Measurements from ENCODE around the gene WDFY4. TPM values are rescaled to one million over a fixed set of nuclear protein-coding genes. Genes with fewer than 3 reads are reported as not detected.

Gene WDFY4
- total RNA-seq, 1 experiment from 2014 or later, result 0.22 TPM

DNA sequence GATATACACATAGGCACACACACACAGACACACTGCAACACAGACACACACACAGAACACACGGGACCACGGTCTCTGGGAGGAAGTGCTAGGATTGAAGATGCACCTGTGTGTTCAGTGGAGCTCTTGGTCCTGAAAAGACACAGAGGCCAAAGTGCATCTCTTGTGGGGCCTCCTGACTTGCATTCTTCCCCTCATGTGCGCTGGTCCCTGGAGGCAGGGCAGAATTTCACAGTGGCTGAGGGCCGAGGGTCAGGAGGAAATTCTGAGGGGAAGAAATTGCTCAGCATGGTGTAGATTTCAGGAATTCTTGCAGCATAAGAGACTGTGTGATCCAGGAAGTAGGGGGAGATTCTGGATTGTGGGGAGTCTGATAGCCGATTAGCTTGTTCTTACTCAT is 35.9 kb downstream of the WDFY4 start:
- POLR2A ChIA-PET, result no interaction called here
- CTCF ChIA-PET, result no interaction called here

More for the DNA sequence above, 35.9 kb downstream of the WDFY4 start:
- Histone ChIP-seq H3K27me3 (ENCODE audit: insufficient read depth, low read length) (peaks cover 35% of the 10 kb centered on the region), H3K9me3 (ENCODE audit: control insufficient read depth in 1 of 2, insufficient read depth in 1 of 2, low read depth in 1 of 2, low read length in 2 of 2) (no peaks in the 10 kb centered on the region), H2AFZ (ENCODE audit: low read depth, low read length, poor library complexity, severe bottlenecking) (no peak overlapping the region), H3K79me2 (ENCODE audit: insufficient read depth, low read length) (no peaks in the 10 kb centered on the region), H3K36me3 (ENCODE audit: control insufficient read depth in 1 of 2, insufficient read depth in 2 of 2, low read length in 2 of 2) (no peaks in the 10 kb centered on the region), H3K4me3 (replicated peaks in 1 of 2; ENCODE audit: low read depth in 1 of 2, low read length in 2 of 2) (no peak overlapping the region), H3K4me1 (ENCODE audit: control insufficient read depth in 1 of 2, insufficient read depth in 2 of 2, low read length in 2 of 2) (no peaks in the 10 kb centered on the region), H3K9ac (ENCODE audit: low read length) (no peak overlapping the region), H3K27ac (ENCODE audit: low read depth, low read length) (no peak overlapping the region), H3K4me2 (ENCODE audit: low read length) (no peak overlapping the region), H3K9me2 (ENCODE audit: insufficient read depth) (no peaks in the 10 kb centered on the region), H4K20me1 (ENCODE audit: insufficient read depth) (no peaks in the 10 kb centered on the region)
- BruUV-seq (replicated peaks), result no TSS peak
- RAD21 ChIA-PET (ENCODE audit: low non-redundant PET in 1 of 2, low total read pairs in 2 of 2, uncharacterized antibody in 2 of 2, unreplicated experiment in 2 of 2), result no interaction called here
- TF ChIP-seq, protein P1, sequence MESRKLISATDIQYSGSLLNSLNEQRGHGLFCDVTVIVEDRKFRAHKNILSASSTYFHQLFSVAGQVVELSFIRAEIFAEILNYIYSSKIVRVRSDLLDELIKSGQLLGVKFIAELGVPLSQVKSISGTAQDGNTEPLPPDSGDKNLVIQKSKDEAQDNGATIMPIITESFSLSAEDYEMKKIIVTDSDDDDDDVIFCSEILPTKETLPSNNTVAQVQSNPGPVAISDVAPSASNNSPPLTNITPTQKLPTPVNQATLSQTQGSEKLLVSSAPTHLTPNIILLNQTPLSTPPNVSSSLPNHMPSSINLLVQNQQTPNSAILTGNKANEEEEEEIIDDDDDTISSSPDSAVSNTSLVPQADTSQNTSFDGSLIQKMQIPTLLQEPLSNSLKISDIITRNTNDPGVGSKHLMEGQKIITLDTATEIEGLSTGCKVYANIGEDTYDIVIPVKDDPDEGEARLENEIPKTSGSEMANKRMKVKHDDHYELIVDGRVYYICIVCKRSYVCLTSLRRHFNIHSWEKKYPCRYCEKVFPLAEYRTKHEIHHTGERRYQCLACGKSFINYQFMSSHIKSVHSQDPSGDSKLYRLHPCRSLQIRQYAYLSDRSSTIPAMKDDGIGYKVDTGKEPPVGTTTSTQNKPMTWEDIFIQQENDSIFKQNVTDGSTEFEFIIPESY (IDR thresholded peaks at IDR 0.05; ENCODE audit: extremely low read depth, insufficient replicate concordance, low read length), result no peak
- TF ChIP-seq SIN3A (IDR thresholded peaks at IDR 0.05; ENCODE audit: low read depth) (no peak), CTCF (IDR thresholded peaks at IDR 0.05 in 2 of 3, conservative IDR thresholded peaks at IDR 0.05 in 1 of 3; ENCODE audit: borderline replicate concordance in 1 of 3, insufficient read depth in 1 of 3, low read depth in 2 of 3, low read length in 2 of 3) (no peak), SP1 (IDR thresholded peaks at IDR 0.05; ENCODE audit: low read depth) (no peak), RAD21 (IDR thresholded peaks at IDR 0.05; ENCODE audit: low read depth) (no peak), EZH2 (IDR thresholded peaks at IDR 0.05) (no peak), CEBPB (IDR thresholded peaks at IDR 0.05; ENCODE audit: low read depth) (no peak), ATF3 (IDR thresholded peaks at IDR 0.05) (no peak), ZNF274 (IDR thresholded peaks at IDR 0.05; ENCODE audit: low read depth, low read length) (no peak), CBX3 (IDR thresholded peaks at IDR 0.05; ENCODE audit: low read depth) (no peak), SRF (IDR thresholded peaks at IDR 0.05; ENCODE audit: low read depth) (no peak), ELF1 (IDR thresholded peaks at IDR 0.05; ENCODE audit: borderline replicate concordance, low read depth) (no peak), MAX (IDR thresholded peaks at IDR 0.05) (no peak)
- TF ChIP-seq, protein P2, sequence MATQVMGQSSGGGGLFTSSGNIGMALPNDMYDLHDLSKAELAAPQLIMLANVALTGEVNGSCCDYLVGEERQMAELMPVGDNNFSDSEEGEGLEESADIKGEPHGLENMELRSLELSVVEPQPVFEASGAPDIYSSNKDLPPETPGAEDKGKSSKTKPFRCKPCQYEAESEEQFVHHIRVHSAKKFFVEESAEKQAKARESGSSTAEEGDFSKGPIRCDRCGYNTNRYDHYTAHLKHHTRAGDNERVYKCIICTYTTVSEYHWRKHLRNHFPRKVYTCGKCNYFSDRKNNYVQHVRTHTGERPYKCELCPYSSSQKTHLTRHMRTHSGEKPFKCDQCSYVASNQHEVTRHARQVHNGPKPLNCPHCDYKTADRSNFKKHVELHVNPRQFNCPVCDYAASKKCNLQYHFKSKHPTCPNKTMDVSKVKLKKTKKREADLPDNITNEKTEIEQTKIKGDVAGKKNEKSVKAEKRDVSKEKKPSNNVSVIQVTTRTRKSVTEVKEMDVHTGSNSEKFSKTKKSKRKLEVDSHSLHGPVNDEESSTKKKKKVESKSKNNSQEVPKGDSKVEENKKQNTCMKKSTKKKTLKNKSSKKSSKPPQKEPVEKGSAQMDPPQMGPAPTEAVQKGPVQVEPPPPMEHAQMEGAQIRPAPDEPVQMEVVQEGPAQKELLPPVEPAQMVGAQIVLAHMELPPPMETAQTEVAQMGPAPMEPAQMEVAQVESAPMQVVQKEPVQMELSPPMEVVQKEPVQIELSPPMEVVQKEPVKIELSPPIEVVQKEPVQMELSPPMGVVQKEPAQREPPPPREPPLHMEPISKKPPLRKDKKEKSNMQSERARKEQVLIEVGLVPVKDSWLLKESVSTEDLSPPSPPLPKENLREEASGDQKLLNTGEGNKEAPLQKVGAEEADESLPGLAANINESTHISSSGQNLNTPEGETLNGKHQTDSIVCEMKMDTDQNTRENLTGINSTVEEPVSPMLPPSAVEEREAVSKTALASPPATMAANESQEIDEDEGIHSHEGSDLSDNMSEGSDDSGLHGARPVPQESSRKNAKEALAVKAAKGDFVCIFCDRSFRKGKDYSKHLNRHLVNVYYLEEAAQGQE (IDR thresholded peaks at IDR 0.05; ENCODE audit: low read depth), result no peak
- intact Hi-C loops (cut with micrococcal nuclease), result no loop called here
- no peak for DNase-seq (ENCODE audit: low read depth, low spot score)
- ATAC-seq, result no peak
